Pancreas (tissue), 10 donors: ENCODE measurements around the gene UBE2D1. TPM values are rescaled to one million over a fixed set of nuclear protein-coding genes. Genes with fewer than 3 reads are reported as not detected.

Experiments used
- ATAC-seq, 4 donors: fragments of 200-7000 bp; cut with Tn5 transposase; one replicate each; pipeline versions ENCODE4 v1.8.0 to v1.9.1; 2020; ENCODE audit warnings: mild to moderate bottlenecking in 4 of 4, moderate library complexity in 4 of 4
- DNase-seq, 6 donors: peaks; one replicate each; pipeline ENCODE4 v3.0.0-alpha.2; 2020
- FAIRE-seq: peaks from 2 replicates; lab custom pipeline; 2012; peaks lifted over from hg19 to GRCh38; lab: Jason Lieb, UNC
- H3K27ac ChIP-seq, 4 donors: fragments of 200-600 bp; sonication (generic); 1 replicate in 3 of 4; 2 replicates in 1 of 4; pipeline versions ENCODE4 v1.5.0 to v1.8.0; 2020
- H3K27me3 ChIP-seq, 4 donors: fragments of 200-600 bp; one replicate each; pipeline ENCODE4 v1.8.0; 2021
- H3K36me3 ChIP-seq, 3 donors: fragments of 200-600 bp; sonication (generic) in 1 of 3; one replicate each; pipeline versions ENCODE4 v1.5.0 to v1.8.0; 2020 to 2021
- H3K4me1 ChIP-seq, 3 donors: fragments of 200-600 bp; one replicate each; pipeline ENCODE4 v1.8.0; 2021
- H3K4me3 ChIP-seq, 4 donors: fragments of 200-600 bp; sonication (generic) in 2 of 4; one replicate each; pipeline versions ENCODE4 v1.5.0 to v1.8.0; 2020 to 2021
- H3K9me3 ChIP-seq, 4 donors: fragments of 200-600 bp; one replicate each; pipeline ENCODE4 v1.8.0; 2021
- WGBS, 2 donors: extraction: QIAGEN DNeasy Blood & Tissue Kit; methylation state at CpG; one replicate each; pipeline ENCODE4 v1.1.7; 2013; 5-methylcytosine and 5-hydroxymethylcytosine counted together
- intact Hi-C, 3 donors: fragments of 100-400 bp; cut with DNase I; formaldehyde crosslinking; loops; one replicate each; pipeline versions ENCODE4 v1.11.1 to v1.14.2; 2022
- polyA plus RNA-seq, 2 donors: library from polyadenylated mRNA; stranded (reverse); fragments of 200-250 nt; gene quantifications; one replicate each; pipeline ENCODE4 v1.2.3, GENCODE V29; 2013
- total RNA-seq, 6 donors: library from RNA; stranded (reverse); fragmentation: NEBNext Ultra II Directional in 4 of 6; extraction: Animal tissue kit (Norgen Biotek cat#: 25700) in 4 of 6; gene quantifications; one replicate each; pipeline versions ENCODE4 v1.2.1 to v1.2.4, GENCODE V29; 2021 to 2023
- TF ChIP-seq, protein P1 (sequence below), 4 donors: fragments of 200-600 bp; sonication (generic) in 3 of 4; IDR thresholded peaks; one replicate each; pipeline versions ENCODE4 v1.5.0 to v1.8.0; 2021; ENCODE audit warnings: antibody characterized with exemption in 4 of 4
- donor health status: healthy with polysubstance abuse.
- donor health status: DM: no; HTN: no; CAD: no; lungs with moderate emphysema.
- donor health status: DM: no; HTN: no; CAD: no.
- donor health status: control.
- donor health status: control.
- donor health status: Bipolar disorder and iron deficiency.
- donor health status: DM: yes; HTN: yes; CAD: no.
- donor health status: DM: no; HTN: no; CAD: no.
- donor health status: DM: no; HTN: no; CAD: no.
- donor health status: DM: yes; HTN: yes; CAD: no.

The UBE2D1 gene
- total and polyA plus RNA-seq, 8 donors, result 2.5 to 8.9 (median 3.1) TPM

GRCh38 chr10:58348571-58349033, 13.8 kb downstream of the UBE2D1 start:
- intact Hi-C loops, result no loop called here

GRCh38 chr10:58350023-58350422, 15.2 kb downstream of the UBE2D1 start:
- 90 to 94% methylated on average over 2 of the region's 2 CpGs for WGBS, 2 donors
- H3K4me1 ChIP-seq, result peaks cover 0 to 11% (median 9%) of the 10 kb centered on the region in 3 donors
- intact Hi-C loops, result no loop called here
- DNase-seq (no peak), ATAC-seq (no peak), FAIRE-seq (no peak)
- H3K27ac ChIP-seq, result no peak overlapping the region
- no peaks in the 10 kb centered on the region for H3K27me3 ChIP-seq
- no peaks in the 10 kb centered on the region for H3K36me3 ChIP-seq
- no peak overlapping the region for H3K4me3 ChIP-seq
- no peaks in the 10 kb centered on the region for H3K9me3 ChIP-seq
- TF ChIP-seq, protein P1, sequence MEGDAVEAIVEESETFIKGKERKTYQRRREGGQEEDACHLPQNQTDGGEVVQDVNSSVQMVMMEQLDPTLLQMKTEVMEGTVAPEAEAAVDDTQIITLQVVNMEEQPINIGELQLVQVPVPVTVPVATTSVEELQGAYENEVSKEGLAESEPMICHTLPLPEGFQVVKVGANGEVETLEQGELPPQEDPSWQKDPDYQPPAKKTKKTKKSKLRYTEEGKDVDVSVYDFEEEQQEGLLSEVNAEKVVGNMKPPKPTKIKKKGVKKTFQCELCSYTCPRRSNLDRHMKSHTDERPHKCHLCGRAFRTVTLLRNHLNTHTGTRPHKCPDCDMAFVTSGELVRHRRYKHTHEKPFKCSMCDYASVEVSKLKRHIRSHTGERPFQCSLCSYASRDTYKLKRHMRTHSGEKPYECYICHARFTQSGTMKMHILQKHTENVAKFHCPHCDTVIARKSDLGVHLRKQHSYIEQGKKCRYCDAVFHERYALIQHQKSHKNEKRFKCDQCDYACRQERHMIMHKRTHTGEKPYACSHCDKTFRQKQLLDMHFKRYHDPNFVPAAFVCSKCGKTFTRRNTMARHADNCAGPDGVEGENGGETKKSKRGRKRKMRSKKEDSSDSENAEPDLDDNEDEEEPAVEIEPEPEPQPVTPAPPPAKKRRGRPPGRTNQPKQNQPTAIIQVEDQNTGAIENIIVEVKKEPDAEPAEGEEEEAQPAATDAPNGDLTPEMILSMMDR (IDR thresholded peaks at IDR 0.05), result no peak

More at GRCh38 chr10:58348571-58349033, 13.8 kb downstream of the UBE2D1 start:
- H3K27ac ChIP-seq, result no peak overlapping the region
- H3K4me1 ChIP-seq, result peaks cover 0 to 8% (median 7%) of the 10 kb centered on the region in 3 donors
- FAIRE-seq (no peak), ATAC-seq (no peak), DNase-seq (no peak)
- H3K4me3 ChIP-seq, result no peak overlapping the region
- H3K9me3 ChIP-seq, result no peaks in the 10 kb centered on the region
- no peaks in the 10 kb centered on the region for H3K36me3 ChIP-seq
- no peaks in the 10 kb centered on the region for H3K27me3 ChIP-seq
- 94 to 100% methylated on average over 2 of the region's 2 CpGs for WGBS, 2 donors
- TF ChIP-seq, protein P1 (IDR thresholded peaks at IDR 0.05), result no peak

- 80 to 85% methylated on average over 6 of the region's 6 CpGs for WGBS, 2 donors
- Histone ChIP-seq H3K9me3 (no peaks in the 10 kb centered on the region), H3K4me3 (no peak overlapping the region), H3K36me3 (no peaks in the 10 kb centered on the region), H3K4me1 (peaks cover 0 to 11% (median 9%) of the 10 kb centered on the region in 3 donors), H3K27me3 (no peaks in the 10 kb centered on the region), H3K27ac (no peak overlapping the region)
- TF ChIP-seq, protein P1 (IDR thresholded peaks at IDR 0.05), result no peak
- ATAC-seq (peak in 1 of 4 donors; percentile 29), DNase-seq (no peak), FAIRE-seq (peak; percentile 9)
- intact Hi-C loops, result no loop called here
Observed at GRCh38 chr10:58350619-58351323, 16.0 kb downstream of the UBE2D1 start.

DNA sequence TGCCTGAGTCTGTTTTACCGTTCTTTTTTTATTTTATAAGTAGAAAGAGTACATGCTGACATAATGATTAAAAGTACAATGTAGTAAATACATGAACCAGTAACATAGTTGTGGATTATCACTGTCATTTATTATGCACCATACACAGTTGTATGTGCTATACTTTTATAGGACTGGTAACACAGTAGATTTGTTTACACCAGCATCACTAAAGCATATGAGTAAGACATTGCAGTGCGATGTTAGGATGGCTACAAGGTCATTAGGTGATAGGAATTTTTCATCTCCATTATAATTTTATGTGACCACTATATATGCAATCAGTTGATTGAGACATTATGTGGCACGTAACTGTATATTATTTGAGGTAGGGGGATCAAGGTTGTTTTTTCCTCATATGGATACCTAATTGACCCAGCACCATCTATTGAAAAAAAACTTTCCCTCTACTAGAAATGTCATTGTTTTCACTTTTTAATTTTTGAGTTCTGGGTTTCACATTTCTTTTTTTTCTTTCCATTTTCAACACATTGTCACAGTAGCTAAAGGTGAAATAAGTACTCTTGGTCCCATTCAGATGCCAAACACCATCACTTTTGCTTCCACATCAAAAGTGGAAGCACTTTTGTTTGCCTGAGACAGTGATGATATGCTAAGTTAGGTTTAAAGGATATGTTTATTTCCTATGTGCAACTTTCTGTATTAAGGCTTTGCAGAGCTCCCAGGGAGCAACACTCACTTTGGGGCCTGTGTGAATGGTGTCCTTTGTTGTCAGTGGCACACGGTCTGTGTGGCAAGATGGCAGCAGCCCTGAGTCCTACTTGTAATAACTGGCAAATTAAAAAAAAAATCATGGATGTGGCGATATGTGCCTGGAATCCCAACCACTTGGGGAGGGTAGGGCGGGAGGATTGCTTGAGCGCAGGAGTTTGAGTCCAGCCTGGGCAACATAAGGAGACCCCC, 17.1 kb downstream of the UBE2D1 start:
- no peaks in the 10 kb centered on the region for H3K36me3 ChIP-seq
- WGBS, 2 donors, result 93 to 97% methylated on average over 7 of the region's 7 CpGs
- FAIRE-seq (no peak), ATAC-seq (no peak), DNase-seq (no peak)
- no peaks in the 10 kb centered on the region for H3K27me3 ChIP-seq
- H3K4me3 ChIP-seq, result no peak overlapping the region
- intact Hi-C loops, result no loop called here
- H3K27ac ChIP-seq, result no peak overlapping the region
- peaks cover 0 to 11% (median 9%) of the 10 kb centered on the region in 3 donors for H3K4me1 ChIP-seq
- H3K9me3 ChIP-seq, result no peaks in the 10 kb centered on the region
- TF ChIP-seq, protein P1 (IDR thresholded peaks at IDR 0.05), result no peak
